Endodermal cell (in vitro differentiated cells): ENCODE data around the gene SLC9A7. TPM values are rescaled to one million over a fixed set of nuclear protein-coding genes. Genes with fewer than 3 reads are reported as not detected.

Experiments used
- DNase-seq: peaks from one replicate; pipeline ENCODE4 v3.0.0-alpha.2; 2017
- H3K27ac ChIP-seq: 2 replicates; pipeline ENCODE4 v1.5.1; 2013; ENCODE audit warnings: mild to moderate bottlenecking, low read depth, low read length, moderate library complexity
- H3K27me3 ChIP-seq: 2 replicates; pipeline ENCODE4 v1.6.1; 2013; ENCODE audit warnings: mild to moderate bottlenecking, low read length, moderate library complexity; ENCODE audit not compliant: insufficient read depth, control insufficient read depth, poor library complexity, severe bottlenecking
- H3K36me3 ChIP-seq: 2 replicates; pipeline ENCODE4 v1.7.0; 2013; ENCODE audit warnings: mild to moderate bottlenecking, low read length, moderate library complexity; ENCODE audit not compliant: control insufficient read depth, insufficient read depth
- H3K4me1 ChIP-seq: one replicate; pipeline ENCODE4 v1.7.0; 2013; ENCODE audit warnings: low read length; ENCODE audit not compliant: control insufficient read depth, insufficient read depth
- H3K4me3 ChIP-seq: 2 replicates; pipeline ENCODE4 v1.5.1; 2013; ENCODE audit warnings: mild to moderate bottlenecking, low read length, moderate library complexity
- H3K9ac ChIP-seq: 2 replicates; pipeline ENCODE4 v1.6.1; 2013; ENCODE audit warnings: mild to moderate bottlenecking, low read length, moderate library complexity; ENCODE audit not compliant: poor library complexity, severe bottlenecking; ENCODE audit errors: extremely low read depth
- H3K9me3 ChIP-seq: 2 replicates; pipeline ENCODE4 v1.6.1; 2013; ENCODE audit warnings: mild to moderate bottlenecking, low read length, moderate library complexity; ENCODE audit not compliant: control insufficient read depth
- H3K27ac Mint-ChIP-seq: 2 replicates; pipeline ENCODE4 v1.8.0; 2020; ENCODE audit warnings: mixed read lengths
- H3K27me3 Mint-ChIP-seq: 2 replicates; pipeline ENCODE4 v1.8.0; 2021; ENCODE audit warnings: mild to moderate bottlenecking, mixed read lengths; ENCODE audit not compliant: insufficient read depth
- H3K36me3 Mint-ChIP-seq: 2 replicates; pipeline ENCODE4 v1.8.0; 2020; ENCODE audit warnings: low read depth, mixed read lengths
- H3K4me1 Mint-ChIP-seq: 2 replicates; pipeline ENCODE4 v1.8.0; 2020; ENCODE audit warnings: mixed read lengths
- H3K4me3 Mint-ChIP-seq: 2 replicates; pipeline ENCODE4 v1.8.0; 2020; ENCODE audit warnings: mild to moderate bottlenecking, moderate library complexity, mixed read lengths
- H3K9me3 Mint-ChIP-seq: 2 replicates; pipeline ENCODE4 v1.8.0; 2020; ENCODE audit warnings: mild to moderate bottlenecking, mixed read lengths
- WGBS, 2 experiments: methylation state at CpG; one replicate each; pipeline versions ENCODE4 v1.1.5 to v1.1.7; 2013; ENCODE audit warnings: missing lambda C conversion rate in 2 of 2, mixed read lengths in 1 of 2; ENCODE audit not compliant: insufficient coverage in 1 of 2, insufficient read length in 1 of 2; 5-methylcytosine and 5-hydroxymethylcytosine counted together
- total RNA-seq, 2 donors: library from RNA; stranded (reverse); fragmentation: NEBNext Ultra II Directional in 1 of 2; extraction: Animal tissue kit (Norgen Biotek cat#: 25700) in 1 of 2; gene quantifications; 2 replicates in 1 of 2; 3 replicates in 1 of 2; pipeline ENCODE4 v1.2.1, GENCODE V29; 2021
- TF ChIP-seq, protein P1 (sequence below): fragments of 200-600 bp; sonication (generic); conservative IDR thresholded peaks from 2 replicates; pipeline ENCODE4 v1.5.0; 2021; ENCODE audit warnings: antibody characterized with exemption, mild to moderate bottlenecking

Gene SLC9A7
- total RNA-seq, 2 donors from 2014 or later = 23.7 to 25.3 TPM

DNA sequence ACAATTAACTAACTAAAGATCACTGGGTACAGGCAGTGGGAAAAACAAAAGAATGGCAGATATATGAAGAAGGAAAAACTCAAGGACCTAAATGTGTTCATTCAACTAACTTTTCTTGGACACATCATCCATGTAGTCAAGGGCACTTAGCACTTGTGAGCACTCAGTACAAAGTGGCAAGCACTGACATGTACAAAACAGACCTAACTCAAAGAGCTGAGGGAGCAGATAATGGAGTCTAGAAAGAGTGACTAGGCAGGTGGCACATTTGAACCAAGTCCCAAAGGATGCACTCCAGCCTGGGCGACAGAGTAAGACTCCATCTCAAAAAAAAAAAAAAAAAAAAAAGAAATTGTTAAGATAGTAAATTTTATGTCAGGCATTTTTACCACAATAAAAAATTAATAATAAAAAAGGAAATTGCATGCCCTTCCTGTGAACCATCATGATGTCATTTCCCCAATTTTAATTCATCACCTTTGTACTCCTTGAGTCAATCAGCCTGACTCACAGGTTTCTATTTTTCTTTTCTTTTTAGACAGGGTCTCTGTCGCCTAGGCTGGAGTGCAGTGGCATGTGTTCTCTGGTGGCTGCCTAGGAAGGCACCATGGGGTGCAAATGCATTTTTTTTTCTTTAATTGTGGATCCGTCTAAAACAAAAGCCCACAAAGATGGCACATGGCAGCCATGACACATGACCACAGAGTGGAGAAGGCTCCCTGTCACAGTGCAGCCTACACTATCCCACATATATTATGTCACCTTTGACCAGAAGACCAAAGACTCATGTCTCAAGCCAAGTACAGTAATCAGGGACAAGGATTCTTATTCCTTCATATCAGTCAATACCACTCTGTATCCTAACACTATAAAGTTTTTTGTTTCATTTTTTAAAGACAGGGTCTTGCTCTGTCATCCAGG, 93.4 kb downstream of the SLC9A7 start:
- Mint-ChIP-seq H3K4me3 (no peak overlapping the region), H3K9me3 (peaks cover 46% of the 10 kb centered on the region), H3K4me1 (no peaks in the 10 kb centered on the region), H3K36me3 (peaks cover 39% of the 10 kb centered on the region), H3K27ac (no peak overlapping the region), H3K27me3 (no peaks in the 10 kb centered on the region)
- Histone ChIP-seq H3K36me3 (peaks cover 3% of the 10 kb centered on the region), H3K27me3 (no peaks in the 10 kb centered on the region), H3K4me3 (no peak overlapping the region), H3K9ac (no peak overlapping the region), H3K4me1 (no peaks in the 10 kb centered on the region), H3K27ac (no peak overlapping the region), H3K9me3 (no peaks in the 10 kb centered on the region)
- TF ChIP-seq, protein P1, sequence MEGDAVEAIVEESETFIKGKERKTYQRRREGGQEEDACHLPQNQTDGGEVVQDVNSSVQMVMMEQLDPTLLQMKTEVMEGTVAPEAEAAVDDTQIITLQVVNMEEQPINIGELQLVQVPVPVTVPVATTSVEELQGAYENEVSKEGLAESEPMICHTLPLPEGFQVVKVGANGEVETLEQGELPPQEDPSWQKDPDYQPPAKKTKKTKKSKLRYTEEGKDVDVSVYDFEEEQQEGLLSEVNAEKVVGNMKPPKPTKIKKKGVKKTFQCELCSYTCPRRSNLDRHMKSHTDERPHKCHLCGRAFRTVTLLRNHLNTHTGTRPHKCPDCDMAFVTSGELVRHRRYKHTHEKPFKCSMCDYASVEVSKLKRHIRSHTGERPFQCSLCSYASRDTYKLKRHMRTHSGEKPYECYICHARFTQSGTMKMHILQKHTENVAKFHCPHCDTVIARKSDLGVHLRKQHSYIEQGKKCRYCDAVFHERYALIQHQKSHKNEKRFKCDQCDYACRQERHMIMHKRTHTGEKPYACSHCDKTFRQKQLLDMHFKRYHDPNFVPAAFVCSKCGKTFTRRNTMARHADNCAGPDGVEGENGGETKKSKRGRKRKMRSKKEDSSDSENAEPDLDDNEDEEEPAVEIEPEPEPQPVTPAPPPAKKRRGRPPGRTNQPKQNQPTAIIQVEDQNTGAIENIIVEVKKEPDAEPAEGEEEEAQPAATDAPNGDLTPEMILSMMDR = no peak
- DNase-seq = no peak
- WGBS, 2 experiments = 95% methylated on average over 2 of the region's 3 CpGs; no CpG with 5 or more reads in 1 of the 2 experiments

DNA sequence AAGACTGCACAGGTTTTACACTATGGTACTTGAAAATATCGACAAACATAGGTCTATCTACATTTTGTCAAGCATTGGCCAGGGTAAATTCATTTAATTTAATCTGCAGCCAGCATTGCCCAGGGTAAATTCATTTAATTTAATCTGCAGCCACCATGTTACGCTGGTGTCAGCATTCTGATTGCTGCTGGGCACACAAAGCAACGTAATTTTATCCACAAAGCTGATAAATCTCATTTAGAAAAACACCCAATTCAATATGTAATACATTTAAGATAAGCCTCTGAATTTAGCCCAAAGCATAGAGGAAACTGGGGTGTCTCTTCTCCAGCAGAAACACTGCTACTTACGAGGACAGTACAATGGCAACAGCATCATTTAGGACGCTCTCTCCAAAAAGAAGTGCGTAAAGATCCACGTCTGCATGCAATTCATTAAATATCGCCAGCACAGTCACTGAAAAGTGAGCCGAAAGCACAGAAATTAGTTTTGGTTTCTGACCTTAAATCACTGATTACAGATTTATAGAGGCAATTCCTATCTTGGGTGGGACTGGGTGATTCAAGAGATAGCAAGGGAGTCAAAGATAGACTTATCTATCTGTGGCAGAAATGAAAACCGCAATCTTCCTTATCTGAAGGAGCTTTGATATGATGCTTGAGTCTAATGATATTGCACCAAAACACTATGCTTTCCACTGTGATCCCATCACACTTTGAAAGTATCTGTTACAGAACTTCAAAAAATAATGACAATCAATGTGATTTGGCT, 96.5 kb downstream of the SLC9A7 start:
- Mint-ChIP-seq H3K27me3 (no peaks in the 10 kb centered on the region), H3K9me3 (peaks cover 27% of the 10 kb centered on the region), H3K4me3 (no peak overlapping the region), H3K4me1 (no peaks in the 10 kb centered on the region), H3K27ac (no peak overlapping the region), H3K36me3 (peaks cover 19% of the 10 kb centered on the region)
- Histone ChIP-seq H3K9me3 (no peaks in the 10 kb centered on the region), H3K4me1 (no peaks in the 10 kb centered on the region), H3K27me3 (no peaks in the 10 kb centered on the region), H3K36me3 (peaks cover 3% of the 10 kb centered on the region), H3K9ac (no peak overlapping the region), H3K27ac (no peak overlapping the region), H3K4me3 (no peak overlapping the region)
- TF ChIP-seq, protein P1 = no peak
- WGBS, 2 experiments = 96 to 100% methylated on average over 7 to 9 of the region's 10 CpGs
- no peak for DNase-seq

- WGBS, 2 experiments = 79% methylated on average over 6 of the region's 6 CpGs; no CpG with 5 or more reads in 1 of the 2 experiments
- H3K4me1 ChIP-seq = no peaks in the 10 kb centered on the region
- no peak overlapping the region for H3K9ac ChIP-seq
- H3K27me3 ChIP-seq = no peaks in the 10 kb centered on the region
- peaks cover under 1% of the 10 kb centered on the region for H3K36me3 ChIP-seq
- peaks cover 40% of the 10 kb centered on the region for H3K9me3 Mint-ChIP-seq
- no peak overlapping the region for H3K27ac Mint-ChIP-seq
- DNase-seq = peak; percentile 77
- H3K4me3 ChIP-seq = no peak overlapping the region
- peaks cover 18% of the 10 kb centered on the region for H3K36me3 Mint-ChIP-seq
- TF ChIP-seq, protein P1 = peak; percentile 65
- no peak overlapping the region for H3K4me3 Mint-ChIP-seq
- no peak overlapping the region for H3K27ac ChIP-seq
- no peaks in the 10 kb centered on the region for H3K9me3 ChIP-seq
- H3K27me3 Mint-ChIP-seq = no peaks in the 10 kb centered on the region
- H3K4me1 Mint-ChIP-seq = peaks cover 24% of the 10 kb centered on the region
Observed at GRCh38 chrX:46653482-46653881, 105.4 kb downstream of the SLC9A7 start.
